MM.1S (cell line): ENCODE results near the gene CNOT10.

Experiments used
- CTCF ChIP-seq: fragments of 300-600 bp; sonication (generic); IDR thresholded peaks from 2 replicates; pipeline ENCODE4 v1.5.1; 2016; ENCODE audit warnings: antibody characterized with exemption, low read length, mixed read lengths
- EZH2 ChIP-seq: fragments of 300-600 bp; sonication (generic); optimal IDR thresholded peaks from 2 replicates; pipeline ENCODE3; 2017; ENCODE audit warnings: low read depth, mild to moderate bottlenecking, antibody characterized with exemption, low read length, mixed read lengths

DNA sequence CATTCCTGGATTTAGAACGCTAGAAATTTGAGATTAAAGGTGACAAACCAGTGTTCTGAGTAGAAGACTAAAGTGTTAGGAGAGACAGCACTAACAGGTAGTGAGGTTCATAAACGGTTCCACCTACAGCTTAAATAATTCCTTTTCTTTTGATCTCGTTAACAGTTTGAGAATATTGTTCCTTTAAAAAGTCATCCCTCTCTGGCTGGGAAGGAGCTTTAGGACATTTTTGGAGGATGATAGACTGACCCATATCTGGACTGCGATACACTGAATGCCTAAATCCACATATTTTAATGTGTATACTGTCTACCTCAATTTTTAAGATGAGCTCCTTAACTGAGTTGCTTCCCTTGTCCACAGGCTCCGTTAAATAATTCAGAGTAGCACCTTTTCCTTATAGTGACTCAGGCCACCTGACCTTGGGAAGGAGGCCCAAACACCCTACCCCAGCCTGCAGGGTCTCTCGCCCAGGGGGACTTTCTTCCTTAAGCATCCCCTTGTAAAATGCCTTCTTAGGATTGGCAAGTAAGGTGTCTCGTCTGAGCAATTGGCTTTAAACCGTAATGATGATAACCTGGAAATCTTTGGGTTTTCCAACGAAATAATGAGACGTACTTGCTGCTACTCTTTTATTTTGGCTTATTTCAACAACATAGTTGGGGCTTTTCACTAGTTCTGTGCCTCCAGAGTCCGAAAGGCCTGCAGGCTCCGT, 136.1 kb downstream of the CNOT10 start:
- TF ChIP-seq CTCF (no peak), EZH2 (no peak)
